ENCODE measurements around the gene KLHL33.
"Not testable (repeated sequence)": the region's sequence is repeated elsewhere in the genome, so short reads cannot be mapped to it uniquely, and the experiment has no call there.

The KLHL33 gene

GRCh38 chr14:20446889-20447288 is 10.9 kb upstream of the KLHL33 start:
- DNase-seq, result no peak

GRCh38 chr14:20443650-20444049 is 7.7 kb upstream of the KLHL33 start:
- not testable (repeated sequence) for DNase-seq

GRCh38 chr14:20441461-20441860 is 5.5 kb upstream of the KLHL33 start:
- no peak for DNase-seq

- DNase-seq, result no peak
Measured at GRCh38 chr14:20440882-20441281, 4.9 kb upstream of the KLHL33 start.

- DNase-seq, result no peak
Measured at GRCh38 chr14:20440465-20440864, 4.5 kb upstream of the KLHL33 start.

- DNase-seq, result no peak
Measured at GRCh38 chr14:20438664-20439063, 2.7 kb upstream of the KLHL33 start.

GRCh38 chr14:20436363-20436755 is 393 bp upstream of the KLHL33 start:
- DNase-seq, result no peak

GRCh38 chr14:20434701-20435581 is 1.0 kb downstream of the KLHL33 start:
- no peak for DNase-seq

GRCh38 chr14:20429801-20430669 is 5.9 kb downstream of the KLHL33 start:
- DNase-seq, result no peak

- no peak for DNase-seq
Measured at GRCh38 chr14:20428802-20429201, 7.2 kb downstream of the KLHL33 start.

- DNase-seq, result no peak
Measured at GRCh38 chr14:20428010-20428365, 8.0 kb downstream of the KLHL33 start.

- DNase-seq, result no peak
Measured at GRCh38 chr14:20427231-20428009, 8.5 kb downstream of the KLHL33 start.

- no peak for DNase-seq
Measured at GRCh38 chr14:20424851-20425250, 11.1 kb downstream of the KLHL33 start.

GRCh38 chr14:20422886-20423285 is 13.1 kb downstream of the KLHL33 start:
- no peak for DNase-seq

- DNase-seq, result no peak
Measured at GRCh38 chr14:20421267-20421666, 14.7 kb downstream of the KLHL33 start.

GRCh38 chr14:20419419-20419818 is 16.5 kb downstream of the KLHL33 start:
- no peak for DNase-seq

- no peak for DNase-seq
Measured at GRCh38 chr14:20418501-20418909, 17.5 kb downstream of the KLHL33 start.

- no peak for DNase-seq
Measured at GRCh38 chr14:20417250-20418186, 18.4 kb downstream of the KLHL33 start.

GRCh38 chr14:20416223-20416622 is 19.7 kb downstream of the KLHL33 start:
- no peak for DNase-seq

- DNase-seq, result peak; percentile 71
Measured at GRCh38 chr14:20415782-20416206, 20.2 kb downstream of the KLHL33 start.

- peak; percentile 43 for DNase-seq
Measured at GRCh38 chr14:20413744-20414082, 22.3 kb downstream of the KLHL33 start.

All from CD4-positive, alpha-beta T cell treated with Interleukin-21 for 1 hour (primary cell).